Effector memory CD8-positive, alpha-beta T cell (primary cell): ENCODE results near the gene HOXA7.

Experiments used
- ATAC-seq: fragments of 150-1000 bp; cut with Tn5 transposase; replicated peaks from 2 replicates; pipeline ENCODE4 v1.10.0; 2021; ENCODE audit warnings: mild to moderate bottlenecking, moderate library complexity
- DNase-seq, 3 experiments: peaks; one replicate each; pipeline ENCODE4 v3.0.0; 2021
- H3K27ac Mint-ChIP-seq, 2 donors: one replicate each; pipeline ENCODE4 v1.8.0; 2022; ENCODE audit warnings: mild to moderate bottlenecking in 2 of 2, mixed read lengths in 2 of 2, moderate library complexity in 2 of 2
- H3K27me3 Mint-ChIP-seq, 2 donors: one replicate each; pipeline ENCODE4 v1.8.0; 2022; ENCODE audit warnings: mixed read lengths in 2 of 2
- H3K36me3 Mint-ChIP-seq: one replicate; pipeline ENCODE4 v1.8.0; 2022; ENCODE audit warnings: mild to moderate bottlenecking, moderate library complexity, mixed read lengths; ENCODE audit not compliant: insufficient read depth
- H3K4me1 Mint-ChIP-seq, 2 donors: one replicate each; pipeline ENCODE4 v1.8.0; 2022; ENCODE audit warnings: low read depth in 2 of 2, mixed read lengths in 2 of 2
- H3K4me3 Mint-ChIP-seq, 2 donors: one replicate each; pipeline ENCODE4 v1.8.0; 2022; ENCODE audit warnings: mild to moderate bottlenecking in 2 of 2, mixed read lengths in 2 of 2, moderate library complexity in 2 of 2
- H3K9me3 Mint-ChIP-seq, 2 donors: one replicate each; pipeline ENCODE4 v1.8.0; 2022; ENCODE audit warnings: mixed read lengths in 2 of 2

Gene HOXA7

GRCh38 chr7:27107391-27108381 lies 48.8 kb downstream of the HOXA7 start:
- Mint-ChIP-seq H3K4me3 (no peak overlapping the region), H3K4me1 (peaks cover 6 to 9% of the 10 kb centered on the region in 2 donors), H3K36me3 (peaks cover 3% of the 10 kb centered on the region), H3K27me3 (peaks cover 28 to 68% of the 10 kb centered on the region in 2 donors), H3K27ac (no peak overlapping the region), H3K9me3 (no peaks in the 10 kb centered on the region)
- no peak for ATAC-seq
- DNase-seq, result no peak

- Mint-ChIP-seq H3K4me1 (peaks cover 10 to 12% of the 10 kb centered on the region in 2 donors), H3K4me3 (no peak overlapping the region), H3K27me3 (peaks cover 35 to 74% of the 10 kb centered on the region in 2 donors), H3K36me3 (peaks cover 4% of the 10 kb centered on the region), H3K9me3 (no peaks in the 10 kb centered on the region), H3K27ac (no peak overlapping the region)
- DNase-seq (no peak), ATAC-seq (no peak)
These were observed 49.6 kb downstream of the HOXA7 start for GRCh38 chr7:27106901-27107240.

GRCh38 chr7:27106181-27106900 lies 50.1 kb downstream of the HOXA7 start:
- no peak overlapping the region for H3K27ac Mint-ChIP-seq
- H3K4me3 Mint-ChIP-seq, result no peak overlapping the region
- no peak for ATAC-seq
- no peaks in the 10 kb centered on the region for H3K9me3 Mint-ChIP-seq
- H3K4me1 Mint-ChIP-seq, result peaks cover 10 to 17% of the 10 kb centered on the region in 2 donors
- H3K27me3 Mint-ChIP-seq, result peaks cover 41 to 74% of the 10 kb centered on the region in 2 donors
- H3K36me3 Mint-ChIP-seq, result peaks cover 9% of the 10 kb centered on the region
- DNase-seq, result no peak

- Mint-ChIP-seq H3K27me3 (peaks cover 46 to 76% of the 10 kb centered on the region in 2 donors), H3K36me3 (peaks cover 17% of the 10 kb centered on the region), H3K4me3 (no peak overlapping the region), H3K27ac (no peak overlapping the region), H3K4me1 (peaks cover 10 to 19% of the 10 kb centered on the region in 2 donors), H3K9me3 (no peaks in the 10 kb centered on the region)
- ATAC-seq (no peak), DNase-seq (no peak)
These were observed 51.0 kb downstream of the HOXA7 start for GRCh38 chr7:27105301-27106031.

GRCh38 chr7:27104341-27105058 lies 52.0 kb downstream of the HOXA7 start:
- DNase-seq, result no peak
- peaks cover 50 to 81% of the 10 kb centered on the region in 2 donors for H3K27me3 Mint-ChIP-seq
- no peak for ATAC-seq
- no peaks in the 10 kb centered on the region for H3K9me3 Mint-ChIP-seq
- peaks cover 10 to 19% of the 10 kb centered on the region in 2 donors for H3K4me1 Mint-ChIP-seq
- H3K27ac Mint-ChIP-seq, result no peak overlapping the region
- no peak overlapping the region for H3K4me3 Mint-ChIP-seq
- peaks cover 25% of the 10 kb centered on the region for H3K36me3 Mint-ChIP-seq
